ENCODE data around the gene ADCY5. TPM values are rescaled to one million over a fixed set of nuclear protein-coding genes. Genes with fewer than 3 reads are reported as not detected.

Gene ADCY5
- total RNA-seq, 2 experiments from 2014 or later: 0.10 TPM; not detected in 1

DNA sequence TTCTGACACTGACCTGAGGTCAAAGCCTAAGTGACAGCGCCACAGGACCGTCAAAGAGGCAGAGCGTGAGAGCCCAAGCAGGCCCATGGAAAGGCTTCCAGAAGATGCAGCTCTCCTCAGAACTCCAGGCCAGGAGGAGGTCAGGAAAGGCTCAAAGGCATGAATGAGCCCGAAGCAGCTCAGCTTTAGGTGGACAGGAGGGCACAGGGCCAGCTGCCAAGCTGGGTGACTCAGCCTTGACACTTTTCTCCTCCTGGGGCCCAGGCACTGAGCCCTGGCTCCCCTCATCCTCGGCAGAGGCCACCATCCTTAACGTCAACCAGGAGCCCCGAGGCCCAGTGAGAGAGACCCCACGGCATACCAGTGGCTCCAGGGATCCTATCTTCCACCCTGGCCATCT is 62.9 kb downstream of the ADCY5 start:
- CTCF ChIA-PET: no interaction called here
- intact Hi-C loops (cut with micrococcal nuclease): no loop called here
- DNase-seq: no peak
- no peak overlapping the region for H3K4me3 Mint-ChIP-seq
- no peak overlapping the region for H3K27ac Mint-ChIP-seq
- no peaks in the 10 kb centered on the region for H3K27me3 Mint-ChIP-seq (ENCODE audit: low read depth)
- no peaks in the 10 kb centered on the region for H3K4me1 Mint-ChIP-seq (ENCODE audit: low read depth)
- H3K36me3 Mint-ChIP-seq (ENCODE audit: low read depth): no peaks in the 10 kb centered on the region
- no peaks in the 10 kb centered on the region for H3K9me3 Mint-ChIP-seq

DNA sequence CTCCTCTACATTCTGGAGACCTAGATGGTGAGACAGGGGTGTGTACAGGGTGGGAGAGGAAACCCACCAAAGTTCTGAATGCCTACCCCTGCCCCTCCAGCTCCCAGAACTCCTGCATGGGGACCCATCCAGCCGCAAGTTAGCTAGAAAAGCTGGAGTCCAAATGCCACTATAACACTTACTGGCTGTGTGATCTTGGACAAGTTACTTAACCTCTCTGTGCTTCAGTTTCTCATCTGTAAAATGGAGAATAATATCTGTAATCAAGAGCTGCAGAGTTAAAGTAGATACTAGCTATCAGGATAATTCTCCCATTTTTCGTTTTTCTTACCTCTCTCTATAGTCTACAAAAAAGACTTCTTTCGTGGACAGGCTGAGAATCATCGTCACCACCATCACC is 63.4 kb downstream of the ADCY5 start:
- CTCF ChIA-PET: no interaction called here
- Mint-ChIP-seq H3K4me3 (no peak overlapping the region), H3K36me3 (ENCODE audit: low read depth) (no peaks in the 10 kb centered on the region), H3K27me3 (ENCODE audit: low read depth) (no peaks in the 10 kb centered on the region), H3K9me3 (no peaks in the 10 kb centered on the region), H3K4me1 (ENCODE audit: low read depth) (no peaks in the 10 kb centered on the region), H3K27ac (no peak overlapping the region)
- DNase-seq: no peak
- intact Hi-C loops (cut with micrococcal nuclease): no loop called here

DNA sequence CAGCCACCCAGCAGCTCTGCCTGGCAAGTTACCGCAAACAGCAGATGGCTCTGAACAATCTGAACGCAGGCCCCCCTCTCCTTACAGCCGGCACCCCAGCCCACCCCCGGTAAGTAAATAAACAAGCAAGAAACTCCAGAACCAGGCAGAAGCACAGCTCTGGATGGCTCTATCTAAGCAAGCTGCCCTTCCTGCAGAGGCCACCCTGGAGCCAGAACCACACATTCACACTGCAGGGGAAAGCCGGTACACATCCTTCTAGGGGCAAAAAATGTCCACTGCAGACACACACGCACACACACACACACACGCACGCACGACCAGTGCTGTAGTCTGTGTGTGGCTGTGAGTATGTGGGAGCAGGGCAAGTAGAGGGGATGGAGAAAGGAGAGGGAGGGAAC is 63.9 kb downstream of the ADCY5 start:
- CTCF ChIA-PET: no interaction called here
- H3K36me3 Mint-ChIP-seq (ENCODE audit: low read depth): no peaks in the 10 kb centered on the region
- no peak overlapping the region for H3K4me3 Mint-ChIP-seq
- no peaks in the 10 kb centered on the region for H3K4me1 Mint-ChIP-seq (ENCODE audit: low read depth)
- H3K9me3 Mint-ChIP-seq: no peaks in the 10 kb centered on the region
- no peaks in the 10 kb centered on the region for H3K27me3 Mint-ChIP-seq (ENCODE audit: low read depth)
- intact Hi-C loops (cut with micrococcal nuclease): no loop called here
- DNase-seq: no peak
- no peak overlapping the region for H3K27ac Mint-ChIP-seq

DNA sequence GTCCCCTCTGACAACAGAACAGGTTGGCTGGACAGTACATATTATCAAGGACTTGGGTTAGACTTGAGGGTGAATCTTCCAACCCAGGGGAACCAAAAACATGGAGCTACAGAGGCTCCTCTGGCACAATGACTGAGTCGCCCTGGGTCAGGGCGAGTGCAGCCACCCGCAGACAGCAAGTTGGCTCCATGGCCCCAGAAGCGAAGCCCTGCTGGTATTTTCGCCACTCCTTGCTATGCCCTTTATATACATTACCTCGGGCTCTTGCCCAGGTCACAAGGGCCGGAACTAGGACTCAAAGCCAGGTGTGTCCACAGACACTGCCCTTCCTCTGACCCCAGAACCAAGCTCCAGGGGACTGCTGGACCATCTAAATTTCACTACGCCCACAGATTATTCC is 64.6 kb downstream of the ADCY5 start:
- Mint-ChIP-seq H3K4me1 (ENCODE audit: low read depth) (no peaks in the 10 kb centered on the region), H3K36me3 (ENCODE audit: low read depth) (no peaks in the 10 kb centered on the region), H3K4me3 (no peak overlapping the region), H3K27me3 (ENCODE audit: low read depth) (no peaks in the 10 kb centered on the region), H3K9me3 (no peaks in the 10 kb centered on the region), H3K27ac (no peak overlapping the region)
- DNase-seq: no peak
- intact Hi-C loops (cut with micrococcal nuclease): no loop called here
- CTCF ChIA-PET: no interaction called here

DNA sequence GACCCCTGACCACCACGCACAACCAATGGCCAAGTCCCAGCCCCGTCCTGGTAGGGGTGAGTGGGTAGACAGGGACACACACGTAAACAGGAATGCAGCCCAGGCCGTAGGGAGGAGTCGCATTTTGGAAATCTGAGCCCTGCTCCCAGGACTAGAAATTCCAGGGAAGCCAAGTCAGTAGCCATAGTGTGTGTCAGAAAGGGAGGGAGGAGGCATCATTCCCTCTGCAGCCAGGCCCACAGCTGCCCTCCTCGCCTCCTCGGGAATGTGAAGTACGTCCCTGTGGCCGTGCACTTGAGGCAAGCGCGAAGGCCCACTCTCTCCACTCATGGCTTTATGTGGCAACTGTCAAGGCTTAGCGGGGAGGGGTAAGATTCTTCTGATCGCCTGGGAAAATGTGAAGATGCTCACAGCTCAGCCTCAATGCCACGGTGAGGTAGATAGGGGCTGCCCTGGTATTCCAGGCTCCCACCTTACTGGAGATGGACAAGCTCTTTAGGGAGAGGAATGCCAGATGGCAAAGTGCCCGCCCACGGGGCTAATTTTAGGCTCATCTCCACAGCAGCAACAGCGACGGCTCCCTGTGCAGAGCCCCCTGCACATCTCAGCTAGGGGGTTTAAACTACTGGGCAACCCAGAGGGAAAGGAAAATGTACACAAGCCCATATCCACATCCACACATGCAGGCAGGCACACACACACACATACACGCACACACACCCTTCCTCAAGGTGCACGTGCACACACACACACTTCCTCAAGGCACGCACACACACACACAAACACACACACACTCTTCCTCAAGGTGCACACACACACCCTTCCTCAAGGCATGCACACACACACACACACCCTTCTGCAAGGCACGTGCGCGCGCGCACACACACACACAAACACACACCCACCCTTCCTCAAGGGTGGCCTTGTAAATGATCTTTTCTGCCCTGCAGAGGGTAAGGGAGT is 65.5 kb downstream of the ADCY5 start:
- Mint-ChIP-seq H3K36me3 (ENCODE audit: low read depth) (no peaks in the 10 kb centered on the region), H3K9me3 (no peaks in the 10 kb centered on the region), H3K4me1 (ENCODE audit: low read depth) (no peaks in the 10 kb centered on the region), H3K4me3 (no peak overlapping the region), H3K27me3 (ENCODE audit: low read depth) (no peaks in the 10 kb centered on the region), H3K27ac (no peak overlapping the region)
- DNase-seq: no peak
- CTCF ChIA-PET: no interaction called here
- intact Hi-C loops (cut with micrococcal nuclease): no loop called here

DNA sequence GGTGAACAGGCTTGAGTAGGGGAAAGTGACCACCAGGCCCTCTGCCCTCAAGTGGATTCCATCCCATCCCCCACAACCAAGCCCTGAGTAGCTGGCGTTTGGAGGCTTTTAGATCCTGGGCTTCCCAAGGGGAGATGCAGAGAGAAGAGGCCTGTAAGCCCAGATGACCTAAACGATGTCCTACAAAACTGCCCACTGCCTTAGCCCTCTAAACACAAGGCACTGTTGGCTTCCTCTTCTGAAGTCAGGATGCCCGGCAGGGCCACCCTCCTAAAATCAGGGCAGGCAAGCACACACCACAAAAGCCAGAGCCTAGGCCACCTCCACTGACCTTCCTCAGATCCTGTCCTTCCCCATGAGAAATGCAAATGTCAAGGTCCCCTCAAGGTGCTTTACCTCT is 68.6 kb downstream of the ADCY5 start:
- intact Hi-C loops (cut with micrococcal nuclease): no loop called here
- no peaks in the 10 kb centered on the region for H3K27me3 Mint-ChIP-seq (ENCODE audit: low read depth)
- CTCF ChIA-PET: interaction anchor here (0.6 kb wide), 1 partner anchor 336 kb away, joined by 10 read pairs; no protein-coding TSS in a partner anchor
- DNase-seq: no peak
- no peaks in the 10 kb centered on the region for H3K9me3 Mint-ChIP-seq
- H3K4me1 Mint-ChIP-seq (ENCODE audit: low read depth): no peaks in the 10 kb centered on the region
- no peak overlapping the region for H3K27ac Mint-ChIP-seq
- no peaks in the 10 kb centered on the region for H3K36me3 Mint-ChIP-seq (ENCODE audit: low read depth)
- H3K4me3 Mint-ChIP-seq: no peak overlapping the region

DNA sequence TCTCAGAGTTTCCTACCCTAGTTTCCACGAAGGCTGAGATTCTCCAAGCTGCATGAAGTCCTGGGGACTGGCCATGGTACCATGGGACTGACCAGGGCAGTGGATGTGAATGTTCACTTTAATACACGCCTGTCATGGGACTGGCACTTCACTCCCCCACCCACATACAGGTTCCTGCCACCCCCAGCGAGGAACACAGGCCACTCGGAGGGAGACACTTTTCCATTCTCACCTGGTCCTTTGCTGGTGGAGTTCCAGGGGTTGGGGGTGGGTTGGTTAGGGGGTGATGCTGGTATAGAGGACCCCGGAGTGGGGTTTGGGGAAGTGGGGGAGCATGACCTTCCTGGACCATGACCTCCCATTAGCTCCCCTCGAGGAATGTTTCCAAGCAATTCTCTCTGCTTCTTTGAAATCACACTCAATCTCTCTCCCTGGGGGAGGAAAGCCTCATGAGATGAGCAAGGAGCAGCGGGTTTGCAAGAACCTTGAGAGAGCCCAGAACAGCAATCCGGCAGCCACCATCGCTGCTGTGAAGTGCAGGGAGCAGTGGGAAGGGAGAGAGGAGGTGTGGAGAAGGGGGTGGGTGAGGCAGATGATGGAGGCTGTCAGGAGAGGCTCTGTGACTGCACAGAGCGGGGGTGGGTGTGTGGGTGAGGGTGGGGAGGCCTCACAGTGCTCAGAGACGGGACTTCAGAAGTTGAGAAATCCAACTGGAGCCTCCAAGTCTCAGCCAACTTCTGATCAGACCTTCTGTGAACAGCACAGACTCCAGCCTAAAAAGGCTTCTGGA is 69.7 kb downstream of the ADCY5 start:
- Mint-ChIP-seq H3K9me3 (no peaks in the 10 kb centered on the region), H3K4me1 (ENCODE audit: low read depth) (no peaks in the 10 kb centered on the region), H3K4me3 (no peak overlapping the region), H3K27me3 (ENCODE audit: low read depth) (no peaks in the 10 kb centered on the region), H3K27ac (no peak overlapping the region), H3K36me3 (ENCODE audit: low read depth) (no peaks in the 10 kb centered on the region)
- intact Hi-C loops (cut with micrococcal nuclease): no loop called here
- CTCF ChIA-PET: no interaction called here
- no peak for DNase-seq

DNA sequence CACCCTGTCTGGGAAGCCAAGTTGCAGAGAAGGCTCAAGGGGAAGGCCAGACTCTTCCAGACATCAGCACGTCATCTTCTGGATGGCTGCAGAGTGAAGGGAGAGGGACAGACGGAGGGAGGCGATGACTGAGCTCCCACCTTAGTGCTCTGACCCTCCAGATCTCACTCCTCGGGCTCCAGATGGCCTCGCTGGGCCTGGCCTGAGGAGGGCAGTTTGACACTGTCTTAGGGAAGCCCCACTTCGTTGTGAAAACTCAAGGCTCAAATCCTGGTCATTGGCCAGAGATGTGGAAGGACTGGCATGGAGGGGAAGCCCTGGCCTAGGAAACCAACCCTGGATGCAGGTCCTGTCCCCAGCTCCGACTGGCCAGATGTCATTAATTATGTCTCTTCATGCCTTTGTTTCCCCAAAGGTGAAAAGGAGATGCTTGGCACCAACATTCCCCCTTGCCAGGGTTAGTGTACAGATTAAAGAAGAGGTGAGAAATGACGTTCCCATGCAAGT is 70.4 kb downstream of the ADCY5 start:
- Mint-ChIP-seq H3K4me3 (no peak overlapping the region), H3K27me3 (ENCODE audit: low read depth) (no peaks in the 10 kb centered on the region), H3K9me3 (no peaks in the 10 kb centered on the region), H3K4me1 (ENCODE audit: low read depth) (no peaks in the 10 kb centered on the region), H3K27ac (no peak overlapping the region), H3K36me3 (ENCODE audit: low read depth) (no peaks in the 10 kb centered on the region)
- CTCF ChIA-PET: interaction anchor here (1.0 kb wide), 1 partner anchor 32 kb away, joined by 7 read pairs; no protein-coding TSS in a partner anchor
- DNase-seq: no peak
- intact Hi-C loops (cut with micrococcal nuclease): no loop called here

DNA sequence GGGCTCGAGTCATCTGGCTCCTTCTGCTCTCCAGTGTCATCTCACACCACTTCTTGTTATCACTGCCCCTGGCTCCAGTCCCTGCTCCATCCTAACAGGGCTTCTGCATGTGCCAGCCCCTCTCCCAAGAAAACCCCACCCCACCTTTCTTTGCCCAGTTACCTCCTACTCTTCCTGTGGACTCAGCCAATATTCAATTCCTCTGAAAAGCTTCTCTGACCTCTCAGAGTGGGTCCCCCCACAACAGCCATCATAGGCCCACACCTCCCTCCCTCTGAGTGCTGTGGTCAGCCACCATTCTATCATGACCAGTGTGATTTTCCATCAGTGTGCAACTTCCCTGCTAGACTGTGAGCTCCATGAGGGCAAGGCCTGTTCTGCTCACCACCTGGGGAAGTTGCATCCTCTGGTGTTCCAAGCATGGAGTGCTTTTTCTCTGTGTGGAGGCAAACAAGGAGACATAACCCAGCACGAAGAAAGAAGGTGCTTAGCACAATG is 71.6 kb downstream of the ADCY5 start:
- Mint-ChIP-seq H3K27me3 (ENCODE audit: low read depth) (no peaks in the 10 kb centered on the region), H3K36me3 (ENCODE audit: low read depth) (no peaks in the 10 kb centered on the region), H3K9me3 (no peaks in the 10 kb centered on the region), H3K27ac (no peak overlapping the region), H3K4me3 (no peak overlapping the region), H3K4me1 (ENCODE audit: low read depth) (no peaks in the 10 kb centered on the region)
- CTCF ChIA-PET: interaction anchor here (0.5 kb wide), 1 partner anchor 68 kb away, joined by 6 read pairs; no protein-coding TSS in a partner anchor
- DNase-seq: no peak
- intact Hi-C loops (cut with micrococcal nuclease): no loop called here

DNA sequence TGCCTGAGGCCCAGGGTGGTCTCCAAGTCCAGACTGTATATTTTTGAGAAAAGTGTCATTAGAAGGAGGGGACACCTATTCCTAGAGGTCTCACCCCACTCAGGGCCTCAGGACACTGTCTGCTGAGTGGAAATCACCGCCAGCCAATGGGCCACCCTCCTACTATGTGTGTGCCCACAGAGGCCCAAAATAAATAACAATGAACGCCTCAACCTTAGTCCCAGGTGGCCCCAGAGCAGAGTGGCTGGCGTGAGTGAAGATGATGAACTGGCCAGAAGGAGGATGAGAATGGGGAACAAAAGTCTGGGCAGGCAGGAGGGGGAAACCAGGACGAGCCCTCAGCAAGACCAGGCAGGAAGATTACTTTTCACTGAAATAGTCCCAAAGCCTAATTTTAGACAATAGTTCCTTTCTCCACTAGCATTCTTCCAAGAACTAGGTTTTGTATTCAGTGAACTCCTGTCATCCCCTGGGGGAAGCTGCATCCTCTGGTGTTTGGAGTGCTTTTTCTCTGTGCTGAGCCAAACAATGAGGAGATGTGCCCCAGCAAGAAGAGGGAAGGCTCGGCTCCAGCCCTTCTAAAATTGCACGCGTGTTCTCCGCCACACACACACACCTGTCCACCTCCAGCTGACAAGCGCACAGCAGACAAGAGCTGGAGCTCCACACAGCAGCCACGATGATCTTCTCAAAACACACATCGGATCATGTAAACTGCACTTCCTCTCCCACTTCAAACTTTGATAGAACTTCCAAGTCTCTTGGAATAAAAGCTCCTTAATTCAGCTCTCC is 72.2 kb downstream of the ADCY5 start:
- DNase-seq: no peak
- H3K27ac Mint-ChIP-seq: no peak overlapping the region
- H3K9me3 Mint-ChIP-seq: no peaks in the 10 kb centered on the region
- CTCF ChIA-PET: no interaction called here
- no peaks in the 10 kb centered on the region for H3K27me3 Mint-ChIP-seq (ENCODE audit: low read depth)
- H3K4me1 Mint-ChIP-seq (ENCODE audit: low read depth): no peaks in the 10 kb centered on the region
- no peaks in the 10 kb centered on the region for H3K36me3 Mint-ChIP-seq (ENCODE audit: low read depth)
- no peak overlapping the region for H3K4me3 Mint-ChIP-seq
- intact Hi-C loops (cut with micrococcal nuclease): no loop called here

DNA sequence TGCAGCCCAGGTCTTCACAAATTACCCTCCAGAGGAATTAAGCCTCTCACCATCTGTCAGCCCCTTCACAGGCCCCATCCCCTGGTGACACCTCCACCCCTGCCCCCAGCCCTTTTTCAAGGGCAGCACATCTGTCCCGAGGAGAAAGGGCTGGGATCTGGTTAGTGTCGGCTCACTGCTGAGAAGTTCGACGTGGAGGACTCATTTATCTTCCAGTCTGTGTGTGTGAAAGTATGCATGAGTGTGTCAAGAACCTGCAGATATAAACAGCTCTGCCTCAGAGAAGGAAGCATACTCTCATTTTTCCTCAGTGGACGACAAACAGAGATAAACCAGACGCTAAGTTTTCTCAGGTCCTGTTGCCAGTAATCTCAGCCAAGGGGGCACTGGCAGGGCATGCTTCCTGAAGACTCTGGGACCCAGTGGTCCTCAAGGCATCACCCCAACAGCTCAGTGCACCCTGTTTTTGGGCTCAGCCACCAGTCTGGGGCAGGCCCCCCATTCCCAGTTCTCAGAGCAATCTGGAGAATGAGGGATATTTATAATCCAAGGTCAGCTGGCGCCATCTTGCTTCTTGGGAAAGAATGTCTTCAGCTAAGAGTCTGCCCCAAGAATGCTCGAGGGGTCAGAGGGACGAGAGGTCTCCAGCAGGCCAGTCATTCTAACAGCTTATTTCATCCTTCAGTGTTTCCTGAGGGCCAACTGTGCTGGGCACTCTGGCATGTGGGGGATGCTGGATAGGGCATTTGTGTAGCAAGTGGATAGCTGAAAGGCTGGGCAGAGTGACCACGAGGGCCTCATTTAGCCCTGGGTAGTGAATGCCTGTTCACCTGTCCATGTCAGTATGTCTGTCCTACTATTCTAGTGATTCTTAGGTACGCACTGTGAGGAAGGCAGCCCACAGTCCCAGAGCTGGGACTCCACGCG is 73.6 kb downstream of the ADCY5 start:
- DNase-seq: no peak
- Mint-ChIP-seq H3K27ac (no peak overlapping the region), H3K4me1 (ENCODE audit: low read depth) (no peaks in the 10 kb centered on the region), H3K27me3 (ENCODE audit: low read depth) (no peaks in the 10 kb centered on the region), H3K9me3 (no peaks in the 10 kb centered on the region), H3K4me3 (no peak overlapping the region), H3K36me3 (ENCODE audit: low read depth) (no peaks in the 10 kb centered on the region)
- intact Hi-C loops (cut with micrococcal nuclease): no loop called here
- CTCF ChIA-PET: interaction anchor here (0.6 kb wide), 3 partner anchors 45 to 111 kb away, joined by 3 read pairs; no protein-coding TSS in a partner anchor

All from activated naive CD4-positive, alpha-beta T cell treated with anti-CD3 and anti-CD28 coated beads for 36 hours (primary cell).